Naive thymus-derived CD8-positive, alpha-beta T cell (primary cell): ENCODE measurements around the gene OR5L2. TPM values are rescaled to one million over a fixed set of nuclear protein-coding genes. Genes with fewer than 3 reads are reported as not detected.
"Not testable (repeated sequence)": the region's sequence is repeated elsewhere in the genome, so short reads cannot be mapped to it uniquely, and the experiment has no call there.

Experiments used
- ATAC-seq, 2 donors: fragments of 150-1000 bp; cut with Tn5 transposase in 1 of 2; sonication (Bioruptor Pico), chemical (Tn5 transposase) in 1 of 2; 1 replicate in 1 of 2; 2 replicates in 1 of 2; pipeline ENCODE4 v1.10.0; 2021; ENCODE audit warnings: mild to moderate bottlenecking in 2 of 2, moderate library complexity in 2 of 2
- POLR2A ChIA-PET: fragments of 350-600 bp; sonication (Branson Sonifier 250); formaldehyde crosslinking; loops from one replicate; lab custom pipeline; 2021; ENCODE audit warnings: antibody characterized with exemption; lab: Charles Lee
- DNase-seq, 10 donors: peaks; one replicate each; pipeline versions ENCODE4 v3.0.0 to v3.0.0-alpha.2; 2020 to 2022
- H3K27ac Mint-ChIP-seq, 10 donors: one replicate each; pipeline ENCODE4 v1.8.0; 2020 to 2022; ENCODE audit warnings: mild to moderate bottlenecking in 10 of 10, mixed read lengths in 10 of 10, moderate library complexity in 4 of 10, inconsistent platforms in 1 of 10
- H3K27me3 Mint-ChIP-seq, 5 donors: one replicate each; pipeline ENCODE4 v1.8.0; 2021 to 2022; ENCODE audit warnings: mixed read lengths in 5 of 5
- H3K36me3 Mint-ChIP-seq, 3 donors: one replicate each; pipeline ENCODE4 v1.8.0; 2020 to 2022; ENCODE audit warnings: mixed read lengths in 3 of 3, mild to moderate bottlenecking in 2 of 3, inconsistent platforms in 1 of 3
- H3K4me1 Mint-ChIP-seq, 4 donors: one replicate each; pipeline ENCODE4 v1.8.0; 2021 to 2022; ENCODE audit warnings: mixed read lengths in 4 of 4
- H3K4me3 Mint-ChIP-seq, 10 donors: one replicate each; pipeline ENCODE4 v1.8.0; 2020 to 2022; ENCODE audit warnings: mild to moderate bottlenecking in 10 of 10, mixed read lengths in 10 of 10, moderate library complexity in 6 of 10, inconsistent platforms in 1 of 10
- H3K9me3 Mint-ChIP-seq, 9 donors: one replicate each; pipeline ENCODE4 v1.8.0; 2020 to 2022; ENCODE audit warnings: mixed read lengths in 9 of 9, mild to moderate bottlenecking in 3 of 9, inconsistent platforms in 1 of 9, moderate library complexity in 1 of 9
- polyA plus RNA-seq, 3 donors: library from polyadenylated mRNA; unstranded; fragments of 300-500 nt; fragmentation: Illumina TruSeq; gene quantifications; one replicate each; pipeline ENCODE4 v1.2.3, GENCODE V29; 2021
- total RNA-seq, 8 experiments: library from RNA in 2 of 8; stranded (reverse) in 2 of 8; gene quantifications; one replicate each; pipeline ENCODE4 v1.2.3 and lab custom pipeline; 2021 to 2026

OR5L2 gene
- total and polyA plus RNA-seq, 5 experiments from 2014 or later, result not detected

GRCh38 chr11:55872731-55873130, 45.7 kb downstream of the OR5L2 start:
- DNase-seq, H3K36me3 Mint-ChIP-seq, H3K4me3 Mint-ChIP-seq, H3K4me1 Mint-ChIP-seq, ATAC-seq, POLR2A ChIA-PET, H3K27ac Mint-ChIP-seq, H3K27me3 Mint-ChIP-seq: not testable (repeated sequence)
- peaks cover 1 to 33% (median 7%) of the 10 kb centered on the region in 9 donors for H3K9me3 Mint-ChIP-seq

- H3K4me3 Mint-ChIP-seq, H3K27ac Mint-ChIP-seq, DNase-seq, H3K36me3 Mint-ChIP-seq, ATAC-seq, H3K4me1 Mint-ChIP-seq, H3K27me3 Mint-ChIP-seq, POLR2A ChIA-PET: not testable (repeated sequence)
- peaks cover 1 to 30% (median 7%) of the 10 kb centered on the region in 9 donors for H3K9me3 Mint-ChIP-seq
Measured at GRCh38 chr11:55873146-55873545, 46.1 kb downstream of the OR5L2 start.

Other genes with a start within 250 kb of the OR5L2 start
- gene OR4C11, start 219.6 kb upstream of the OR5L2 start, total RNA-seq, result not detected
- gene OR4C11, start 219.6 kb upstream of the OR5L2 start, polyA plus RNA-seq, result not detected
- gene OR4P4, start 192.1 kb upstream of the OR5L2 start, total RNA-seq, result not detected
- gene OR4P4, start 192.1 kb upstream of the OR5L2 start, polyA plus RNA-seq, result not detected
- gene OR4S2, start 178.9 kb upstream of the OR5L2 start, total RNA-seq, result not detected
- not detected for gene OR4S2, start 178.9 kb upstream of the OR5L2 start, polyA plus RNA-seq
- gene OR4C6, start 165.0 kb upstream of the OR5L2 start, total RNA-seq, result not detected
- gene OR4C6, start 165.0 kb upstream of the OR5L2 start, polyA plus RNA-seq, result not detected
- not detected for gene OR5D13, start 53.8 kb upstream of the OR5L2 start, total RNA-seq
- gene OR5D13, start 53.8 kb upstream of the OR5L2 start, polyA plus RNA-seq, result not detected
- not detected for gene OR5D14, start 31.7 kb upstream of the OR5L2 start, total RNA-seq
- gene OR5D14, start 31.7 kb upstream of the OR5L2 start, polyA plus RNA-seq, result not detected
- gene OR5L1, start 15.9 kb upstream of the OR5L2 start, total RNA-seq, result not detected
- not detected for gene OR5L1, start 15.9 kb upstream of the OR5L2 start, polyA plus RNA-seq
- gene OR5D18, start 7.6 kb upstream of the OR5L2 start, total RNA-seq, result not detected
- not detected for gene OR5D18, start 7.6 kb upstream of the OR5L2 start, polyA plus RNA-seq
- gene OR5D16, start 11.5 kb downstream of the OR5L2 start, total RNA-seq, result not detected
- gene OR5D16, start 11.5 kb downstream of the OR5L2 start, polyA plus RNA-seq, result not detected
- gene TRIM51, start 56.1 kb downstream of the OR5L2 start, total RNA-seq, result not detected
- not detected for gene TRIM51, start 56.1 kb downstream of the OR5L2 start, polyA plus RNA-seq
- not detected for gene OR5W2, start 87.4 kb downstream of the OR5L2 start, total RNA-seq
- gene OR5W2, start 87.4 kb downstream of the OR5L2 start, polyA plus RNA-seq, result not detected
- gene OR5I1, start 109.2 kb downstream of the OR5L2 start, total RNA-seq, result not detected
- not detected for gene OR5I1, start 109.2 kb downstream of the OR5L2 start, polyA plus RNA-seq
- not detected for gene OR10AG1, start 142.7 kb downstream of the OR5L2 start, total RNA-seq
- not detected for gene OR10AG1, start 142.7 kb downstream of the OR5L2 start, polyA plus RNA-seq
- gene OR5F1, start 167.4 kb downstream of the OR5L2 start, total RNA-seq, result not detected
- gene OR5F1, start 167.4 kb downstream of the OR5L2 start, polyA plus RNA-seq, result not detected
- not detected for gene OR5AS1, start 200.4 kb downstream of the OR5L2 start, total RNA-seq
- not detected for gene OR5AS1, start 200.4 kb downstream of the OR5L2 start, polyA plus RNA-seq